ENCODE data around the gene LRRN4.
"Not testable (repeated sequence)": the region's sequence is repeated elsewhere in the genome, so short reads cannot be mapped to it uniquely, and the experiment has no call there.

The LRRN4 gene

DNA sequence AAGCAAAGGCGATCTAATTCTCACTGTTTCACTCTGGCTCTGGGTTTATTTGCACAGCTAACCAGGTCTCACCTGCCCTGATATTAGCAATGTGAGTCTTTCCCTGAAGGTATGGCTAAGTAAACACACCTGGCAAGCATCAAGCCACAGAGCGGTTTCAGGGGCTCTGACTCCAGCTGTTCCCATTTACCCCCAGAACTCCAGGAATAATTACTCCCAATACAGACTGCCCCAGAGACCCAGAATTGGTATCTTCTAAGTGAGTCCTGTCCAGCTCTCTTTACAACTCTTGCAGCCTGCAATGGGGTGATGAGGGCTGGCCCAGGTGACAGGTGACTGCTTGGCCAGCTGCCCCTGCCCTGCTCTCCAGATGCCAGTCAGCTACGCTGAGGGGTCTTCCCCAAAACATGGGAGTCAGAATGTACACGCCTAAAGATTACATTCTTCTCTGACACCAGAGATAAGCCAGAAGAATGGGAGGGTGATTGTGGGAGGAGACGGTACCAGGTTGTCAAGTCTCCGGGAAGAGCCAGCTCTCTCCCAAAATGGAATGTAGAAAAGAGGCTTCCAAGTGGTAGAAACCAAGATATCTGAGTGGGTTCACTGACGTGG is 4.9 kb upstream of the LRRN4 start:
- no peak for DNase-seq

DNA sequence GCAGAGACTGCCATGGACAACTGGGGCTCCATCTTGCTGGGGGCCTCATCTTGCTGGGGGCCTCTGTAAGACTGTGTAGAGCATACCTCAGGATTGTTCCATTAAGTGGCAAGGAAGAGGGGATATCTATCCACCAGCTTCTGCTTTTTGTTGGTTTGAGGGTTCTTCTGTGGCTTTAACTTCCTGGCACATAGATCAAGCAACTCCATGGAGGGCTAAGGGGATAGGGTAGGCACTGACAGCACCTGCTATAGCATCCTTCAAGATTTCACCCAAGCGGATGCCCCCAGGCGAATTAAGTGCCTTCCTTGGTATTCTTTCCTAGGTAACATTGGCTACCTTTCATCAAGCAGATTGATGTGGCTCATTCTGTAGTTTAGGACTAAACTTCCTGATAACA is 3.8 kb upstream of the LRRN4 start:
- no peak for DNase-seq

DNA sequence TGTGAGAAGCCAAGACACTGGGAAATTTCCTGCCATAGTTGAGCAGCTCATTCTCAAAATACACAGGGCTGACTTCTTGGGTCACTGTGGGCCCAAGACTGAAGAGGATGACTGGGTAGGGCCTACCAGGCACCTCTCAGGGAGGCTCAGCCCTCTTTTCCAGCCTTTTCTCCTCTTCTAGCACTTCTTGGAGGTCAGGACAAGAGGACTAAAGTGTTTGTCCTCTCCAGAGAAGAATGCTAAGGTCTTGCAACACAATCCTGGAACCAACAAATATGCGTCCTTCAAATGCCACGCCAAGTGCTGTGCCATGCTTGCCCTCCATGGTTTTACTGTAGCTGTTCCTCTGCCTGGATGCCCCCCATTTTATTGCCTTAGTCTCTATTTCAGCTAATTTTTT is 3.3 kb upstream of the LRRN4 start:
- no peak for DNase-seq

DNA sequence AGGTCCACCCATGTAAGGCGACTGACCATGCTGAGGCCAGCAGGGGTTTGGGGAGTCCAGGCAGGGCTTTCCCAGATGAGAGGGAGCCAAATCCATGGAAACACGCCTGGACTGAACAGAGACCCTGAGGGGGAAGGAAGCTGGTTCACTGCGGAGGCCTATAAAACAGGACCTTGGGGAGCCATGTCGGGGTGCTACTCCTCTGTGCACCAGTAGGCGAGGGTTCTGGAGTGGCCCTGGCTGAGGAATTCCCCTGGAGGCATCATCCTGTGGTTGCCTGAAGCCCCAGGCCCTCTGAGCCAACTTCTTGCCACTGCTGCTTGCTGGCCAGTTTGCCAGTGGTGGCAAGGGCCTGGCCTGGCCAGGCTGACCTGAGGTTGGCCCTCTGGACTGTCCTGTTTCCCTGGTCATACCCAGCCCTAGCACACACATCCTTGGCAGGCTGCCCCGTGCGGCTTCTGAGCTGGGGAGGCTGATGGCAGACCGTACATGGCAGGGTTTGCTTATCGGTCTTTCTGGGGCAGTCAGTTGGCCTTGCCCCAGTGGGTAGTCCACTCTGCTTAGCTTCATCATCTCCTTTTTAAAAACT is 2.2 kb upstream of the LRRN4 start:
- DNase-seq: no peak

DNA sequence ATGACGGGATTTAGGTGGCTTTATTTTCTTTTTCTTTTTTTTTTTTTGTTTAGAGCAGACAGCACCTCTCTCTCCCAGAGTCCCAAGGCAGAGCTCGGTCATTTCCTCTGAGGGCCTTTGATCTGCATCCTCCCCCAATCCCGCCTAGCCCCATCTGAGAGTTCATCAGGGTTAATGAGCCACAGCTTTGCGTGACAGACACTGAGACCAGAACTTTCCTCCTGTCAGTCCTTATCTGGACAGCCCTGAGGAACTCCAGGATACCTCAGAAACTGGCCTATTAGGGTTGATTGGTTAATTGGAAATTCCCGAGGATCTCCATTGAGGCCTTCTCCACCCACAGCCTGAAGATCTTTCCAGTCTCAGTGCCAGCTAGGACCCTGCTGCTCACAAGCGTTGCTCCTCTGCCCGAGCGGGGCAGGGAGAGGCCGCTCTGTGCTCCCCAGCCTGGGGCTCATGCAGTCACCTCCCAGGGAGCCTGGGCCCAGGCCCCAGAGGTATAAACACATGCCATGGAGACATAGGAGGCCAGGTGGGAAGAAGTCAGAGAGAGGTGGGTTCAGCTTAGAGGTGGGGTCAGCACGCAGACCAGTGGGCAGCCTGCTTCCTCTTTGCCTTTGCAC is 1.4 kb upstream of the LRRN4 start:
- DNase-seq: no peak

DNA sequence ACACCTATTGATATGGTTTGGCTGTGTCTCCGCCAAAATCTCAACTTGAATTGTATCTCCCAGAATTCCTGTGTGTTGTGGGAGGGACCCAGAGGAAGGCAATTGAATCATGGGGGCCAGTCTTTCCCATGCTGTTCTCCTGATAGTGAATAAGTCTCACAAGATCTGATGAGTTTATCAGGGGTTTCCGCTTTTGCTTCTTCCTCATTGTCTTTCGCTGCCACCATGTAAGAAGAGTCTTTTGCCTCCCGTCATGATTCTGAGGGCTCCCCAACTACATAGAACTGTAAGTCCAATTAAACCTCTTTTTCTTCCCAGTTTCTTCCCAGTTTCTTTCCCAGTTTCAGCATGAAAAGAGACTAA is 810 bp upstream of the LRRN4 start:
- DNase-seq: not testable (repeated sequence)

DNA sequence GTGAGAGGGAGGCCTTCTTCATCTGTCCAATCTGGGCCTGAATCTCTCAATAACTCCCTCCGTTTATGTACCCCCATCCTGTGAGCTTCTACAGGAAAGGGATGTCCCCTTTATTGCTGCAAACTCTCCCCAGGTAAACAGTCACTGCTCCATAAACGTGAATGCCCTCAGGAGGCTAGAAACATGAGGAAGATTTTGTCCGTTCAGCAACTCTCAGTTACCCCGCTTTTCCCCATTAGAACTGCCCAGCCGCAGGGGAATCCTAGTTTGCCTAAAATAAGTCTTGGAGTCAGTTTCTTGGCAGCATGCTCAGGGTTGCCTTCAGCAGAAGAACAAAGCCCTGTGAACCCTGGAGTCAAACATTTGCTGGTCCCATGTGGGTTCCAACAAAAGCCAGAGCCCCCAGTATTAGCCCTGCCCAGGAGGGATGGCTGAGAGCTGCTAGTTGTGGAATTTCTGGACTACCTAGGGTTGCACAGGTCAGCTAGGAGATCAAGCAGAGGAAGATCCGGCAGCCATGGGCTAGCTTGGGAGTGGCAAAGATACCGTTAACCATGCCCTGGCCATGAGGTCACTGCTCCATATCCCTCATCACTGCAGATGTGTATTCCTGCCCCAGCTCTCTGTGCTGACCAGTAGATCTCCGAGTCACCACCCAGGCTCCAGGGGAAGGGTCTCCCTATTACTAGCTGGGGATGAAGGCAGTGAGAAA is 640 bp downstream of the LRRN4 start:
- DNase-seq: no peak

DNA sequence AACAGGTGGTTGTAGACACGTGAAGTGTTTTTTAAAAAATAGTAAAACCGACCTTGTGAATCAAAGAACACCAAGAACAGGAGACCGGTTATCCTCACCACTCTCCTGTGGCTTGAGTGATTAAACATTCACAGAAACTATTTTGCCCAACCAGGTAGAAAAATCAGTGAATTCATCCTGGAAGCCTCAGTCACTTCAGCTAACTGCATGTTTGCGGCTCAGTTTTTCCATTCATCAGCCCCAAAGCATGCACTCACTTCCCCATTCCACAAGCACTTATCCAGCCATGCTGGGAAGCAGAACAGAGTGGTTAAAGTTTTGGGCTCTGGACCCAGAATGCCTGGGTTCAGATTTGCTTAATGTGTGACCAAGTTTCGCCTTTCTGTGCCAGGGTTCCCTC is 2.4 kb downstream of the LRRN4 start:
- no peak for DNase-seq

DNA sequence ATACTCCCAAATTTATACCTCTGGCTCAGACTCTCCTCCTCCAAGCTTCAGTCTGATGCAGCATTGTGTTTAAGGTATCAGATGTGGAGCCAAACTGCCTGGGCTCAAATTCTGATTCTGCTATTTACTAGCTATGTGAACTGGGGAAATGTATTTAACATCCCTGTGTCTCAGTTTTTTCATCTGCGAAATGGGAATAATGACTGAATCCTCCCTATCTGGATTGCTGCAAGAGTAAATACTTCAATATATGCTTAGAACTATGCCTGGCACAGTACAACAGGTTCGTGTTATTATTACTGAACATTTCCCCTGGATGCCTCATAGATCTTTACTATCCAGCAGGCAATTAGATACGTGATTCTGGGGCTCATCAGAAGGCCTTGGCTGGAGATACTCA is 5.5 kb downstream of the LRRN4 start:
- DNase-seq: no peak

DNA sequence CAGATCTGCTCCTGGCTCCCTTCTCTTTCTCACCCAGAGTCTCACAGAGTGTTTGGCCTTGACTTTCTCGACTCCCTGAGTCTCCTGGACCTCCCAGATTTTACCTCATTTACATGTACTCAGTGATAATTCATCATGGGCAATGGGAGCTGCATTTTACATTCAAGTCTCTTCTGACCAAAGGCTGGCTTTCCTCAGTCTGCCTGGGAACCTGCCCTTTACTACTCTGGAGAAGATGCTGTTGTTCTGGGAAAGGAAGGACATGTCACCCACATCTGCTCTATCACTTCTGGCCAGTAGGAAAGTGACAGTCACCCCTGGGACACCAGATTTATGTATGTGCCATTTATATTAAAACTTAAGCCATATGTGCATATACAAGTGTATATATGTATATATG is 7.4 kb downstream of the LRRN4 start:
- no peak for DNase-seq

DNA sequence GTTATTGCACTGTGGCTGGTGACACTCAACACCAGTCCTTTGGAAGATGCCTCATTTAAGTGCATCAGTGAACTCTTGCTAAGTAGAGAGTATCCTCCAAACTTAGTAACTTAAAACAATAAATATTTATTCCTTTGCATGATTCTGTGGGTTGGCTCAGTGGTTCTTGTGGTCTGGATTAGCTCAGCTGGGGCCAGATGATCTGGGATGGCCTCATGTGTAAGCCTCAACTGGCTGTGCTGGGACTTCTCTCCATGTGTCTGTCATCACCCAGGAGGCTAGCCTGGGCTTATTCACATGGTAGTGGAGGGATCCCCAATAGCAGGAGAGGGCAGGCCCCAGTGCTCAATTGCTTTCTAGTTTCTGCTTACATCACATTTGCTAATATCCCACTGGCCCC is 8.3 kb downstream of the LRRN4 start:
- DNase-seq: no peak

DNA sequence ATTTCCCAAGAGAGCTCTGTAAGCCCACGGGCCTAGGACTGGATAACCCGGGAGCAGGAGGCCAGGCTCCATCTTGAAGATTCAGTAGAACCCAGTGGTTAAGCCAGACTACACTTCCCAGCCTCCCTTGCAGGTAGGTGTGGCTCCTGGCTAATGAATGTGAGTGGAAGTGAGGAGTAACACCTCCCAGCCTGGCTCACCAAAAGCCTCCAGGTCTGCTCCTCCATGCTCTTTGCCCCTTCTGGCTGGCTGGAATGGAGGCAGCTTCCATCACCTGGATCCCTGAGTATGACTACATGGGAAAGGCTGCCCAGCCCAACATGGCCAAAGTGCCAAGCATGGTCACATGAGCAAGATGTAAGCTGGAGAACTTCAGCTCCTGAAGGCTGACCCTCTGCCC is 9.7 kb downstream of the LRRN4 start:
- no peak for DNase-seq

DNA sequence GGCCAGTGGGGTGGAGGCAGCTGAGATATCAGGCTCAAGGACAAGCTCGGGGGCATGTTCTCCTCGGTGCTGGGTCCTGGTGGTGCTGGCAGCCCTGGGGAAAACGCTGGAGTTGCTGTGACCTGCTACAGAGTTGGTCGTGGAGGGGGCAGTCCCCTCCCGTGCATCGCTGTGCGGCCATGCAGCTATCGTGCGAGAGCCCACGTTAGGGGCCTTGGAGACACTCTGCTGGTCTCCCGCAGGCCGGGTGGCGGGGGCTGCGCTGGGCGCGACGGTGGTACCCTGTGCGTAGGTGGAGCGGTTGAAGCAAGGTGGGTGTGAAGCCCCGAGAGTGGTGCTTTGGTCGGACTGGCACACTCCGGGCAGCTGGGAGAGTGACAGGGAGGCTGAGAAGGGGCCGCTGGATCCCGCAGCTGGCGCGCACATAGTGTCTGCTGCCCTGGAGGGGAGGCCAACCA is 12.0 kb downstream of the LRRN4 start:
- DNase-seq: no peak

DNA sequence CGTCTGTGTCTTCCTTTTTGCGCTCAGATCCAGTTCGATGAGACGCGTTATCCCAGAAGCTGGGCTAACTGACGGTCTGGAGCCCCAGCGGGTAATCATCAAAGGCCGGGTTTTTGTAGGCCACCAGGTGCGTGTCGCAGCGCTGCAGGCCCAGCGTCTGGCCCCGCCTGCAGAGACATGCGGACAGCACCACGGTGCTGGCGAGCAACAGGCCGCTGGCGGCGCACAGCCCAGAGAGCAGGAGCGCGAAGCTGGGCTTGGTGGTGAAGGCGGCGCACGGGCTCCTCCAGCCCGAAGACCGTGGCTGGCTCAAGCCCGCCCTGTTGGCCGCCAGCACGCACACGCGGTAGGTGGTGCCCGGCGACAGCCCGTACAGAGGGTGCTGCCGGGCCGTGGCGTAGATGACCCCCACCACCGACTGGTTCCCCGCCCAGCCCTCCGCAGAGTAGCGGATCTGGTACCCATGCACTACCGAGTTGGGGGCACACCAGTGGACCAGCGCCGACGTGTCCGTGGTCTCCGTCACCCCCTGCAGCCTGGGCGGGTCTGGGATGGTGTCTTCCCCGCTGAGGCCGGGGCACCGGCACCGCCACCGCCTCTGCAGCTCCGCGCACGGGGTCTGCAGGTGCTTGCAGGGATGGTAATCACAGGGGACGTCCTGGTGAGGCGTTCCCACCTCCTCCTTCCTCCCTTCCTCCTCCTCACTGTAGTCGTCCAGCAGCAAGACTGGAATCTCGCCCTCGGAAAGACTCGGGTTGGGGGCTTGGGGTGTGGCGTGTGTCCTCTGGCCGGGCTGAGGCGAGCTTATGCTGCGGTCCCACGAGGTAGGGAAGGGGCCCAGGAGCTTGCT is 12.7 kb downstream of the LRRN4 start:
- no peak for DNase-seq

DNA sequence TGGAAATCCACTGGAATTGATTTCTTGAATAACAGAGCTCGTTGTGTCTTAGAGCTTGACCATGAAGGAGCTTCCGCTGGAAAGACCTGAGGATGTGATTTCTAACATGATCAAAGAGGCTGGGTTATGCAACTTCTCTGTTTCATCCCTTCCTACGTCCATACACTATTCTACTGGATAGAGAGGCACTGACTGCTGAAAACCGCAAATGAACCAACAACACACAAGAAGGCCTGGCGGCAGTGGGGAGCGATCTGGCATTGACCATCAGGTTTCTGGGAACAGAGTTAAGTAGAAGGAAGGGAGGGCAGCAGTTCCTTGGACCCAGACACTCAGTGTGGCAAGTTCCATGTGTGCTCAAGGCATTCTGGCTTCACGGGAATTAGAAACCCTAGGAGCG is 13.3 kb downstream of the LRRN4 start:
- DNase-seq: no peak

DNA sequence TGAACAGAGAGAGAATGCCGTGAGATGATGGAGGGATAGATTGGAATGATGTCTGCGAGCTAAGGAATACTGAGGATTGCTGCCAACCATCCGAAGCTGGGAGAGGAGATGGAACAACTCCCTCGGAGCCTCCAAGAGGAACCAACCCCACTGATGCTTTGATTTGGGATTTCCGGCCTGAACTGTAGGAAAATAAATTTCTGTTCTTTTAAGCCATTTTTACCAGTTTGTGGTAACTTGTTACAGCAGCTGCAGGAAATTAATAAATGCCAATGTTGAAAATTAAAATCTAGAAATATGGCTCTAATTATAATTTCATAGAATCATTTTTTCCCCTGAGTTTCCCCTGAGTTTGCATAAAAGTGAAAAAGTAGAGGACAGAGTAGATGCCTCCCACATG is 14.1 kb downstream of the LRRN4 start:
- no peak for DNase-seq

DNA sequence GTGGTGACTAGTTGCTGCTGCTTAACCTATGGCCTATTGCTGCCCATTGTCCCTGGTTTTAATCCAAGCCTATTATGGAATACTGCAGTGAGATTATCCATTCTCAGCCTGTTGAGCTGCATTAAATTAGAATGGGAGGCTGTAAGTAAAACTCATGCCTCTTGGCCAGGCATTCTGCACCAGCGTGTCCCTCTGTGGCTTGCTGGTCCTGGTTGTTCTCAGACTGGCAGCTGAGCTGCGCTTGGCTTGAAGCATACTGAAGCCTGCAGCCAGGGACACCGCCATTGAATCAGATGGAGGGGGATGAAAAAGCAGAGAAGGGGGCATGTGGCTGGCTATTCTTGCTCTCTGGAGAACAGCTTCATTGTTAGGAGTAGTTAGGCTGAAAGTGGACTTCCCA is 15.6 kb downstream of the LRRN4 start:
- DNase-seq: no peak

DNA sequence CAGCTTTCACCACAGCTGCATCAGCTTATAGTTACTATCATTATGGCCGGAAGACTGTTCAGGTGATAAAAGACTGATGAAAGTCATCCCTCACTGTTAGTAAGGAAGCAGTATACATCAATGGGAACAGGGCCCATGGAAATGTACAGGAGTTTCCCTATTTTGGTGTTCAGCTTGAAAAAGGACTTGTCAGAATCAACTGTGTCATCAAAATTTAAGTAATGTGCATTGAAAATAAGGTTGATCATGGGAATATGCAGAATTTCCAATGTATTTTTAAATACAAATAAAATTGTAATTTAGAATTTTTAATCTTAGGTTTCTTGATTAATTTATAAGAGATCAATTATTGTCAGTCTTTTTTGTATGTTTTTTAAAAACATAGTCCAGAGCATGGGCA is 16.8 kb downstream of the LRRN4 start:
- no peak for DNase-seq

DNA sequence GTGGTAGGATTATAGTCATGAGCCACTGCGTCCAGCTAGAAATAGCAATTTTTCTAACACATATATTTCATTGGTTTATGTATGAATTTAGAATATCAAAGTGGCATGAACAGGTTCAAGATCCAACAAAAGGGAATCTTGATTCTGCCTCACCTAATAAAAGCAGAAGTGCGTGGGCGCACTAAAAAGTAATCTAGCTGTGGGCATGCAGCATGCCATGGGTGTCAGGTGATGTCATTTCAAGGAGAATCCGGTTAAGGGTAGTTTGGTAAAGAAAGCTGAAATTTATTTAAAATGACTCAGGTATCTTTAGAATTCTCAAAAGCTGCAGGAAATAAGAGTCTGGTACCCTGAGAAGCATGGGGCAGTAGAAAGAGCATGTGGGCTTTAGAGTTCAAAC is 17.6 kb downstream of the LRRN4 start:
- DNase-seq: no peak

DNA sequence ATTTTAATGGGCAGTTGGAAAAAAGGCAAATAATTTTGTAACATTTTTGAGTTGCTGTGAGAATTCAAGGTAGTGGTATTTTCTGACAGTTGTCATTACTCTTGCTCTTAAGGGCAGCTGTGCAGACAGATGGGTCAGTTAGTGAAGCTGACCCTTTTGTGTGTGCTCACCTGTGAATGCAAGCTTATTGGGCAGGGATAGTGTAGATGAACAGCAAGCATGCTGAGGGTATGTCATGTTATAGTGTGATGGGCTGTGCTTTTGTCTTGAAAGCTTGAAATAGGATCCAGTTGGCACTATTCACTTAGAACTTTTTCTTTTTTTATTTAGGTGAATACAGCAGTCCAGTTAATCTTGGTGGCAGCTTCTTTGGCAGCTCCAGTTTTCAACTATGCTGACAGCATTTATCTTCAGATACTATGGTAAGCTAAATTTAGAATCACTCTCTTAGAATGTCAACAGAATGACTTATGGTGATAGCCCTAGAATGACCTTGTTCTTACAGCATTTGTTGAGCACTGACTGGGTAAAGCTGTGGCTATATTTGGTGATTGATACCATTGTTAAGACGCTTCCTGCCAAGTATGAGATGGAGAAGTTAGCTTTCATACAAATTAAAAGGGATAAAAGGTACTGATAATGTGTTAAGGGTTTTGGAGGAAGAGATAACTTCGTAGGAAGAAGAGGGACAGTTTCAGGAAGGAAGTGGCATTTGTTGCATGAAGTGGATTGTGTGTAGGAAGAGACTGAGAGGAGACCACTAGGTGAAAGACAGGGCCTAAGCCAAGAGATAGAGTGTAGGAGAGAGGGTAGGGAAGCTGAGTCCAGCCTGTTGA is 19.5 kb downstream of the LRRN4 start:
- DNase-seq: no peak

DNA sequence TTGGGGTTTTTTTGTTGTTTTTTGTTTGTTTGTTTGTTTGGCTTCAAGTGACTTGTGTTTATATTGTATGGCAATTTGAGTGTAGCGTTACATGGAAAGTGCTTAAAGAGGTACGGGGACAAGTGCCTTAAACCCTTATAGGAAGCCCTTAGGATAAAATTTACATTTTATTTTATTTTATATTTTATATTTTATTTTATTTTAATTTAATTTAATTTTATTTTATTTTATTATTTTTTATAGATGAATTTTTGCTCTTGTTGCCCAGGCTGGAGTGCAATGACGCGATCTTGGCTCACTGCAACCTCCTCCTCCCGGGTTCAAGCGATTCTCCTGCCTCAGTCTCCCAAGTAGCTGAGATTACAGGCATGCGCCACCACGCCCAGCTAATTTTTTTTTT is 21.0 kb downstream of the LRRN4 start:
- DNase-seq: not testable (repeated sequence)

DNA sequence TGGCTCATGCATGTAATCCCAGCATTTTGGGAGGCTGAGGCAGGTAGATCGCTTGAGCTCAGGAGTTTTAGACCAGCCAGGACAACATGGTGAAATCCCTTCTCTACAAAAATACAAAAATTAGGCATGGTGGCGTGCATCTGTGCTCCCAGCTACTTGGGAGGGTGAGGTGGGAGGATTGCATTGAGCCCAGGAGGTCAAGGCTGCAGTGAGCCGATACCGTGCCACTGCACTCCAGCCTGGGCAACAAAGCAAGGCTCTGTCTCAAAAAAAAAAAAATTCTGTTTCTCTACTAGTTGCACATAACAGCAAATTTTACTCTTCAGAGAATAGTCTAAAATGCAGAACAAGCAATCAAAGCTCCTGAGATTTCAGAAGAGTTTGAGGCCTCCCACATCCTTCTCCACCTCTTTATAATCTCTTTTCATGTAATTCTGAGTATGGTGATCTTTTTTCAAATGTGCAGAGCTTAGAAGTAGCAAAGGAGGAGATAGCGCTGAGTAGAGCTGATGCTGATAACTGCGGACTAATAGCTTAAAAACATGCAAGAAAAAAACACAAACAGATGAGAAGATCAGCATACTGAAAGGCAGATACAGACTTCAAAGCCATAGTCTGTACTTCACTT is 23.3 kb downstream of the LRRN4 start:
- no peak for DNase-seq
